ENCODE measurements around the gene CNOT4. TPM values are rescaled to one million over a fixed set of nuclear protein-coding genes. Genes with fewer than 3 reads are reported as not detected.
A peak's percentile ranks its signal among the peaks of the same experiment; 100 is the strongest.
"Not testable (repeated sequence)": the region's sequence is repeated elsewhere in the genome, so short reads cannot be mapped to it uniquely, and the experiment has no call there.

The CNOT4 gene
- total and polyA plus RNA-seq, 10 of the 15 experiments (the other 5 are each of a cell fraction or from before 2014, with no cell fraction given): 9.4 to 29.6 (median 16.6) TPM

DNA sequence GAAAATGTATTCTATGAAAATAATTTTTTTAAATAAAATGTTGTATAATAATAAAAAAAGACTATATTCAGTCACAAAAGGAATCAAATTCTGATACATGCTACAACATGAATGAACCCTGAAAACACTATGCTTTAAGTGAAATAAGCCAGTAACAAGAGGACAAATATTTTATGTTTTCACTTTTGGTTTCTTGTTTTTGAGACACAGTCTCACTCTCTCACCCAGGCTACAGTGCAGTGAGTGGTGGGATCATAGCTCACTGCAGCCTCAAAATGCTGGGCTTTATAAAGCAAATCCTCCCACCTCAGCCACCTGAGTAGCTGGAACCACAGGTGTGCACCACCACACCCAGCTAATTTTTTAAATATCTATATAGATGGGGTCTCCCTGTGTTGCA is 64.2 kb downstream of the CNOT4 start:
- H3K4me1 ChIP-seq (ENCODE audit: control insufficient read depth, insufficient read depth, low read length): peaks cover 5% of the 10 kb centered on the region; the same call in 1 of the 2 replicates
- SMC1A ChIA-PET (ENCODE audit: uncharacterized antibody, unreplicated experiment): interaction anchor here (0.8 kb wide), 1 partner anchor 56 kb away, joined by 3 read pairs; no protein-coding TSS in a partner anchor
- no peaks in the 10 kb centered on the region for H3K27me3 ChIP-seq (replicated peaks in 1 of 2; ENCODE audit: control insufficient read depth in 2 of 2, insufficient read depth in 2 of 2, low read length in 1 of 2)
- RAD21 ChIA-PET (ENCODE audit: unreplicated experiment): no interaction called here
- peaks cover 31% of the 10 kb centered on the region for H3K79me2 ChIP-seq (ENCODE audit: control insufficient read depth, insufficient read depth, low read length)
- intact Hi-C loops (cut with micrococcal nuclease; ENCODE audit: unreplicated experiment) (no loop called here), in situ Hi-C loops (cut with MboI) (no loop called here)
- CTCF ChIA-PET: interaction anchor here (1.1 kb wide), 1 partner anchor 30 kb away, joined by 5 read pairs; no protein-coding TSS in a partner anchor
- H3K4me2 ChIP-seq (ENCODE audit: control insufficient read depth, insufficient read depth): no peak overlapping the region; the same call in 1 of the 2 replicates
- POLR2A ChIA-PET: no interaction called here
- no peak overlapping the region for H3K9ac ChIP-seq (ENCODE audit: control insufficient read depth, insufficient read depth, low read length)
- no peak overlapping the region for H3K4me3 ChIP-seq
- no peaks in the 10 kb centered on the region for H4K20me1 ChIP-seq (ENCODE audit: control insufficient read depth, insufficient read depth)
- H3K9me3 ChIP-seq (replicated peaks; ENCODE audit: control insufficient read depth, insufficient read depth, low read length): no peaks in the 10 kb centered on the region; the same call in 2 of the 3 replicates
- peaks cover 0 to 2% of the 10 kb centered on the region in 2 experiments; a peak in 2 of 4 replicates for H3K36me3 ChIP-seq (ENCODE audit: control insufficient read depth in 2 of 2, insufficient read depth in 2 of 2, low read length in 1 of 2)
- no peak for DNase-seq (ENCODE audit: low read depth, low spot score)
- FAIRE-seq: no peak
- no TSS peak for BruUV-seq (replicated peaks)
- no peak overlapping the region for H3K27ac ChIP-seq (ENCODE audit: control insufficient read depth, insufficient read depth)
- peak; percentile 66 for ATAC-seq
- no peak overlapping the region for H2AFZ ChIP-seq (ENCODE audit: control insufficient read depth, low read depth, low read length)
- no peak for TF ChIP-seq SUZ12 (IDR thresholded peaks at IDR 0.05; ENCODE audit: unreplicated experiment)
- TF ChIP-seq, protein P1, sequence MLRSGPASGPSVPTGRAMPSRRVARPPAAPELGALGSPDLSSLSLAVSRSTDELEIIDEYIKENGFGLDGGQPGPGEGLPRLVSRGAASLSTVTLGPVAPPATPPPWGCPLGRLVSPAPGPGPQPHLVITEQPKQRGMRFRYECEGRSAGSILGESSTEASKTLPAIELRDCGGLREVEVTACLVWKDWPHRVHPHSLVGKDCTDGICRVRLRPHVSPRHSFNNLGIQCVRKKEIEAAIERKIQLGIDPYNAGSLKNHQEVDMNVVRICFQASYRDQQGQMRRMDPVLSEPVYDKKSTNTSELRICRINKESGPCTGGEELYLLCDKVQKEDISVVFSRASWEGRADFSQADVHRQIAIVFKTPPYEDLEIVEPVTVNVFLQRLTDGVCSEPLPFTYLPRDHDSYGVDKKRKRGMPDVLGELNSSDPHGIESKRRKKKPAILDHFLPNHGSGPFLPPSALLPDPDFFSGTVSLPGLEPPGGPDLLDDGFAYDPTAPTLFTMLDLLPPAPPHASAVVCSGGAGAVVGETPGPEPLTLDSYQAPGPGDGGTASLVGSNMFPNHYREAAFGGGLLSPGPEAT (IDR thresholded peaks at IDR 0.05; ENCODE audit: low read depth): no peak
- TF ChIP-seq YBX1 (IDR thresholded peaks at IDR 0.05): no peak
- TF ChIP-seq, protein P2, sequence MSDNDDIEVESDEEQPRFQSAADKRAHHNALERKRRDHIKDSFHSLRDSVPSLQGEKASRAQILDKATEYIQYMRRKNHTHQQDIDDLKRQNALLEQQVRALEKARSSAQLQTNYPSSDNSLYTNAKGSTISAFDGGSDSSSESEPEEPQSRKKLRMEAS (IDR thresholded peaks at IDR 0.05; ENCODE audit: low read depth, low read length): no peak
- no peak for TF ChIP-seq HDGF (IDR thresholded peaks at IDR 0.05)
- TF ChIP-seq IKZF1 (conservative IDR thresholded peaks at IDR 0.05): no peak
- no peak for TF ChIP-seq CREM (IDR thresholded peaks at IDR 0.05; ENCODE audit: low read depth)
- TF ChIP-seq, protein P3, sequence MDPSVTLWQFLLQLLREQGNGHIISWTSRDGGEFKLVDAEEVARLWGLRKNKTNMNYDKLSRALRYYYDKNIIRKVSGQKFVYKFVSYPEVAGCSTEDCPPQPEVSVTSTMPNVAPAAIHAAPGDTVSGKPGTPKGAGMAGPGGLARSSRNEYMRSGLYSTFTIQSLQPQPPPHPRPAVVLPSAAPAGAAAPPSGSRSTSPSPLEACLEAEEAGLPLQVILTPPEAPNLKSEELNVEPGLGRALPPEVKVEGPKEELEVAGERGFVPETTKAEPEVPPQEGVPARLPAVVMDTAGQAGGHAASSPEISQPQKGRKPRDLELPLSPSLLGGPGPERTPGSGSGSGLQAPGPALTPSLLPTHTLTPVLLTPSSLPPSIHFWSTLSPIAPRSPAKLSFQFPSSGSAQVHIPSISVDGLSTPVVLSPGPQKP (IDR thresholded peaks at IDR 0.05; ENCODE audit: low read depth, low read length): no peak
- TF ChIP-seq GATAD2B (conservative IDR thresholded peaks at IDR 0.05; ENCODE audit: low read depth): no peak
- TF ChIP-seq RAD51 (IDR thresholded peaks at IDR 0.05): no peak
- TF ChIP-seq CBX5 (IDR thresholded peaks at IDR 0.05; ENCODE audit: low read depth): no peak
- no peak for TF ChIP-seq ZNF384 (IDR thresholded peaks at IDR 0.05; ENCODE audit: borderline replicate concordance, low read depth, low read length)
- TF ChIP-seq NBN (IDR thresholded peaks at IDR 0.05): no peak

GRCh38 chr7:135445266-135445665 is 64.6 kb downstream of the CNOT4 start:
- intact Hi-C loops (cut with micrococcal nuclease; ENCODE audit: unreplicated experiment); H3K36me3 ChIP-seq (ENCODE audit: control insufficient read depth in 2 of 2, insufficient read depth in 2 of 2, low read length in 1 of 2); RAD21 ChIA-PET (ENCODE audit: unreplicated experiment); H3K27ac ChIP-seq (ENCODE audit: control insufficient read depth, insufficient read depth); BruUV-seq (replicated peaks); H4K20me1 ChIP-seq (ENCODE audit: control insufficient read depth, insufficient read depth); FAIRE-seq; H3K4me3 ChIP-seq; in situ Hi-C loops (cut with MboI); H2AFZ ChIP-seq (ENCODE audit: control insufficient read depth, low read depth, low read length); DNase-seq (ENCODE audit: low read depth, low spot score); H3K4me2 ChIP-seq (ENCODE audit: control insufficient read depth, insufficient read depth); H3K27me3 ChIP-seq (replicated peaks in 1 of 2; ENCODE audit: control insufficient read depth in 2 of 2, insufficient read depth in 2 of 2, low read length in 1 of 2); H3K9me3 ChIP-seq (replicated peaks; ENCODE audit: control insufficient read depth, insufficient read depth, low read length); POLR2A ChIA-PET; H3K9ac ChIP-seq (ENCODE audit: control insufficient read depth, insufficient read depth, low read length); H3K4me1 ChIP-seq (ENCODE audit: control insufficient read depth, insufficient read depth, low read length); ATAC-seq: not testable (repeated sequence)
- WGBS (ENCODE audit: insufficient coverage, insufficient replicate concordance, low lambda C conversion rate, missing lambda C conversion rate): 98% methylated on average over 2 of the region's 2 CpGs
- CTCF ChIA-PET: interaction anchor here (1.1 kb wide), 1 partner anchor 30 kb away, joined by 5 read pairs; no protein-coding TSS in a partner anchor
- SMC1A ChIA-PET (ENCODE audit: uncharacterized antibody, unreplicated experiment): interaction anchor here (0.9 kb wide), 1 partner anchor 8 kb away, joined by 3 read pairs; no protein-coding TSS in a partner anchor
- H3K79me2 ChIP-seq (ENCODE audit: control insufficient read depth, insufficient read depth, low read length): peaks cover 29% of the 10 kb centered on the region

All from GM12878 (cell line).